CD4-positive, alpha-beta T cell treated with Interleukin-6 at 100 ng/mL for 8 hours (primary cell): ENCODE results near the gene HIVEP3.
A peak's percentile ranks its signal among the peaks of the same experiment; 100 is the strongest.
"Not testable (repeated sequence)": the region's sequence is repeated elsewhere in the genome, so short reads cannot be mapped to it uniquely, and the experiment has no call there.

Experiments
- DNase-seq: peaks from one replicate; pipeline ENCODE4 v3.0.0-alpha.2; 2020; ENCODE audit warnings: mixed read lengths, low spot score

HIVEP3 gene

DNA sequence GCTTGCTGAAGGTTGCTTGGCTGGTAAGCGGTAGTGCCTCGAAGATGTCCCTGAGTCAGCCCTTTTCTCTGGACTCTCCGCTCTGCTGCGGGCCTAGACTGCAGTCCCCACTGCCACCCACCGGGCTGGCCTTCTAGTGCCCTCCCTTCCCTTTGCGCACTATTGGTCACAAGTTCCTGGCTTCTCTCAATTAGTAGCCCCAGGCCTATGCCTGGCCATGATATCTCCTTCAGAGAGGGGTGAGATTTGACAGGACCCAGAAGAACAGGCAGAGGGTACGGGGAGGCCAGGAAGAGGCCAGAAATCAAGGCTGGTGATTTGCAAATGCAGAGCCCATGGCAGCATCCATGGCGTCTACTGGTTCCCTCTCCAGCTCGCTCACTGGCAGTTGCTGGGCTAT, 207.7 kb downstream of the HIVEP3 start:
- no peak for DNase-seq

DNA sequence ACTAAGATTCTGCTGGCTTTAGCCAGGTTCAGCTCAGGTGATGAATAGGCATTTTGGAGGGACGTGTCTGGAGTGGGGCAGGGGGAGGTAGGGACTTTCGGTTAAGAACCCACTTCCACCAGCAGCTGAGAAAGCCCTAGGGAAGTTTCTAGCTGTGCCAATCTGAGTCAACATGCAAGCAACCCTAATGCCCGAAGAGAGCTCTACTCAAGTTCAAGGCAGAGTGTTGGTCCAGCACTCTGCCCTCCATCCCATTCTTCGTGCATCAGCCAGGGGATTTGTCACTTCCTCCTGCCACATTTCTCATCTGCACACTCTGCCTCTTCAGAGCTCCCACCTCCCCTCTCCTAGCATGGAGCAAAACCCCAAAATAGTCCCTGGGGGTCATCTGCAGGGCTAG, 208.8 kb downstream of the HIVEP3 start:
- no peak for DNase-seq

DNA sequence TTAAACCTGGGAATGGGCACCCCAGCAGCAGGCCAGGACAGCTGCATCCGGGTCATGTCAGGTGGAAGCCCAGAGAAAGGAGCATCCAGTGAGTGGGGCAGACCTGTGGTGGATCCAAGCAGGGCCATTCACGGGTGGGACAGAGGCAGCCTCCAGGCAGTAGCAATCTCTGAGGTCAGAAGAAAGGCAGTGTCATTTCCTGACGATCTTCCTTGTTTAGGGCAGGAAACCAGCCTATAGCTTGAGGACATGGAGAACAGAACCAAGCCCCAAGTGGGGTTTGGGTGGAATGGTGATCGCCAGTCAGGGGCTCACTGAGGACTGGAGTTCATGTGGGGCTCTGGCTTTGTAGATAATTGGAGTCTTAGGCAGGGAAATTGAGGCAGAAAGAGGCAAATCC, 209.4 kb downstream of the HIVEP3 start:
- no peak for DNase-seq

DNA sequence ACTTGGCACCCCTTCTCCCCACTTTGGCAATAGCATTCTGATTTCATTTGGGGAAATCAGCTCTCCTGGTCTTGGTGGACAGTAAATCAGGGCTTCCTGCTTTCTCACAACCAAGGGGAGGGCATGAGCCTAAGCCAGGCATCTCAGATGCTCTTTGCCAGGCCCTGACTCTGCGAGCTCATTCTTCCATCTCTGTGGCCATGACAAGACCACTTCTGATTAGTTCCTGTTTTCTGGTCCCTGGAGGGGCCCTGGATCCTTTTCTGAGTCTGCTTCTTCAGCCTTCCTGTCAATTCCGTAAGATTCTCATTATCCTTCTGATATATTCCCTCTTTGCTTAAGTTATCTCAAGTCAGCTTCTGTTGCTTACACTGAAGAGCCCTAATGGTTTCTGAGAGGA, 210.4 kb downstream of the HIVEP3 start:
- no peak for DNase-seq

GRCh38 chr1:41707793-41708192, 210.9 kb downstream of the HIVEP3 start:
- DNase-seq, result no peak

GRCh38 chr1:41705798-41706197, 212.9 kb downstream of the HIVEP3 start:
- DNase-seq, result no peak

- no peak for DNase-seq
Measured at GRCh38 chr1:41704196-41704595, 214.5 kb downstream of the HIVEP3 start.

- DNase-seq, result no peak
Measured at GRCh38 chr1:41702771-41703170, 216.0 kb downstream of the HIVEP3 start.

- DNase-seq, result no peak
Measured at GRCh38 chr1:41700986-41701535, 217.7 kb downstream of the HIVEP3 start.

- no peak for DNase-seq
Measured at GRCh38 chr1:41700581-41700980, 218.1 kb downstream of the HIVEP3 start.

- DNase-seq, result no peak
Measured at GRCh38 chr1:41699861-41700248, 218.9 kb downstream of the HIVEP3 start.

GRCh38 chr1:41698916-41699860, 219.5 kb downstream of the HIVEP3 start:
- no peak for DNase-seq

GRCh38 chr1:41696381-41696780, 222.3 kb downstream of the HIVEP3 start:
- DNase-seq, result no peak

GRCh38 chr1:41695118-41695745, 223.5 kb downstream of the HIVEP3 start:
- no peak for DNase-seq

DNA sequence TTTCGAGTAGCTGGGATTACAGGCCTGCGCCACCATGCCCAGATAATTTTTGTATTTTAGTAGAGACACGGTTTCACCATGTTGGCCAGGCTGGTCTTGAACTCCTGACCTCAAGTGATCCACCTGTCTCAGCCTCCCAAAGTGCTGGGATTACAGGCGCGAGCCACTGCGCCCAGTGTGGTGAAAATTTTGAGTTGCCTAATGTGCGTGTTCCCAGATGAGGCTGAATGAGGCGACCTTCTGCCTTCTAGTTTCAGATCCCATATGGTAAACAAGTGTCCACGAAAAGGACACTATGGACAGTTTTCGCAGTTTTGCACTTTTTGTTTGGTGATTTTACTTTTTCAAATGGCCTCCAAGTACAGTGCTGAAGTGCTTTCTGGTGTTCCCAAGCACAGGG, 226.8 kb downstream of the HIVEP3 start:
- not testable (repeated sequence) for DNase-seq

GRCh38 chr1:41691424-41691823, 227.3 kb downstream of the HIVEP3 start:
- no peak for DNase-seq

- DNase-seq, result no peak
Measured at GRCh38 chr1:41690331-41690730, 228.4 kb downstream of the HIVEP3 start.

DNA sequence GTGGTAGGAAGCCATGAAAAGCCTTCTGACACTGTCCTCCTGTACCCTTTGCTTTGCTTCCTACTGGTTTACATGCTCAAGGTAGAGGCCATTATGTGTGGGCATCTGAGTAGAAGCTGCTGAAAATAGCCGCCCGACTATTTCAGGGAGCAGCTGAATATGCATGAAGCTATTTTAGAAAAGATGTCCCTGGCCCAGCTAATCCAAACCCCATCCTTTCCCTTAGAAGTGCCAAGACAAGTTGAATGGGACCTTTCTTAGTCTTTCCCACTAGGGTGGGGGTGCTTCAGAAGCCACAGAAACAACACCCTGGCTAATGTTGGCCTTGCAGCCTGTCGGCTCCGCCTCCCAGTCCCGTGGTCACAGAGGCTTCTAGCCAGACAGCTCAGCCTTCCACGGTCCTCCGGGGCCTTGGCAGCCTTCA, 229.2 kb downstream of the HIVEP3 start:
- no peak for DNase-seq

- no peak for DNase-seq
Measured at GRCh38 chr1:41689139-41689538, 229.6 kb downstream of the HIVEP3 start.

DNA sequence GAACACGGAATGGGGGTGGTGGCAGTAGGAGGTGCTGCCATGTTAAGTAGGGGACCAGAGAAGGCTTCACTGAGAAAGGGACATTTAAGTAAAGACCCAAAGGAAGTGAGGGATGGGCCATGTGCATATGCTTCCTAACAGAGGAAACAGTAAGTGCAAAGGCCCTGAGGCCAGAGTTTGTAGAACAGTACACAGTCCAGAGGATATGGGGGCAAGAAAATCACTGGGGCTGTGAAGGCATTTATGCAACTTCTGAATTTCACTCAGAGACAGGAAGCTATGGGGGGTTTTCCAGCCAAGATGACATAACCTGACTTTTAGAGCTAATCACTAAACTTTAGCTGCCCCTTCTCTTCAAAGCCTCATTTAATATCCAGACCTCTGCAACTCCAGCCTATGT, 231.7 kb downstream of the HIVEP3 start:
- no peak for DNase-seq

- peak; percentile 39 for DNase-seq
Measured at GRCh38 chr1:41683681-41684500, 234.8 kb downstream of the HIVEP3 start.
